ENCODE results near the gene TMEM9.

DNA sequence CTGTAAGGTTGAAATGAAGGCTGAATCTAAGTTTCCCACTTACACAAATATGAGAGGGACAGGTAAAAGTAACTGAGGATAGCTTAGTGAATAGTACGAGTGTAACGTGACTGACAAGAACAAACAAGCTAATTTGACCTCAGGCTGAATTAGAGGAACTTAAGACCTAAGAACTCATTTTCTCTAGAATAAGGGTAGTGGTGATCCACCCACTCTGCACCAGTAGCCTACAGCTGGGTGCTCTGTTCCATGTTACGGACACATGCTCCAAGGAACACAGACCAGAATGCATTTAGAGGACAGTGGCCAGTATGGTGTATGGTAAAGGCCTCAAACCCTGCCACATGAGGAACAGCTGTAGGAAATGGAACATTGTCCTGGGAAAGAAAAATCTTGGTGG lies 14.9 kb upstream of the TMEM9 start:
- TF ChIP-seq POLR2AphosphoS5 (IDR thresholded peaks at IDR 0.05; ENCODE audit: borderline replicate concordance, low read depth, low read length), result no peak
- TF ChIP-seq EZH2 (IDR thresholded peaks at IDR 0.05), result no peak

Measured in SK-N-MC (cell line).